Stimulated activated CD4-positive, alpha-beta T cell treated with anti-CD3 and anti-CD28 coated beads, TNF-alpha, amount 100 ng/mL, for 1 hour (primary cell): ENCODE results near the gene MGAT5.

ENCODE experiments used
- DNase-seq, 3 donors: peaks; one replicate each; pipeline ENCODE4 v3.0.0-alpha.2; 2020; ENCODE audit warnings: low read depth in 3 of 3, low spot score in 1 of 3

Gene MGAT5

GRCh38 chr2:134391751-134392160, 137.9 kb downstream of the MGAT5 start:
- no peak for DNase-seq

- no peak for DNase-seq
These were observed 138.7 kb downstream of the MGAT5 start for GRCh38 chr2:134392442-134393074.

- DNase-seq = no peak
These were observed 139.2 kb downstream of the MGAT5 start for GRCh38 chr2:134393075-134393461.

DNA sequence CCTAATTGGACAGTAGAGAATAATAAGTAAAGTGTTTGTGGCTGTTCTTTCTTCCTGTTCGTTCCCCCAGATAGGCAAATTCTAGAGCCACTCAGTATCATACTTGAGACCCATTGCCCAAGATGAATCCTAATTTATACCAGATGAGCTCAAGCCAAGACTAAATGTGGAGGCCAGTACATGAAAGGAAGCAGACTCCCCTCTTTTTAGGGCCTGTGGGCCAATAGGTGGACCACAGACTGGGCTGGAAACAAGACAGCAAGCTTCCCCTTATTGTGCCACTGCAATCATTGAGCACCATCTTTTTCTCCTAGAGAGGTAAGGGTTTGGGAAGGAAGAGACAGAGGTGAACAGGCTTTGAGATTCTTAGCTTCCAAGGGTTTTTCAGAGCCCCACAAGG, 141.9 kb downstream of the MGAT5 start:
- no peak for DNase-seq

DNA sequence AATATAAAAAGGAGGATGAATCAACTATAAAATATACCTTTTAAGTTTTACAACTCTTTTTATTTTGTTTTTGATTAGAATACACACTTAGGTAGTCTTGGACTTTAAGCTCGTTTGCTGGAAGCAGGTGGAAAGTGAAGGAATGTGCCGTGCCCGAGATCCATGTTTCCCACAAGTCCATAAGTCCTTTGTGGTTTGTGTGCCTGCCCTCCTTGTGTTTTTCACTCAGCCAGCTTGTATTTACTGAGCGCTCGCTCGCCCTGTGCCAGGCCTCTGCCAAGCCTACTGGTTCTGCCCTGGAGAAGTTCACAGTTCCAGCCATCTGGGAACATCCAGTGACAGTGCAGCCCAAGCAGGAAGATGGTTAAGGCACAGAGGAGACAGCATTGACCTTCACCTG, 142.6 kb downstream of the MGAT5 start:
- DNase-seq = no peak

DNA sequence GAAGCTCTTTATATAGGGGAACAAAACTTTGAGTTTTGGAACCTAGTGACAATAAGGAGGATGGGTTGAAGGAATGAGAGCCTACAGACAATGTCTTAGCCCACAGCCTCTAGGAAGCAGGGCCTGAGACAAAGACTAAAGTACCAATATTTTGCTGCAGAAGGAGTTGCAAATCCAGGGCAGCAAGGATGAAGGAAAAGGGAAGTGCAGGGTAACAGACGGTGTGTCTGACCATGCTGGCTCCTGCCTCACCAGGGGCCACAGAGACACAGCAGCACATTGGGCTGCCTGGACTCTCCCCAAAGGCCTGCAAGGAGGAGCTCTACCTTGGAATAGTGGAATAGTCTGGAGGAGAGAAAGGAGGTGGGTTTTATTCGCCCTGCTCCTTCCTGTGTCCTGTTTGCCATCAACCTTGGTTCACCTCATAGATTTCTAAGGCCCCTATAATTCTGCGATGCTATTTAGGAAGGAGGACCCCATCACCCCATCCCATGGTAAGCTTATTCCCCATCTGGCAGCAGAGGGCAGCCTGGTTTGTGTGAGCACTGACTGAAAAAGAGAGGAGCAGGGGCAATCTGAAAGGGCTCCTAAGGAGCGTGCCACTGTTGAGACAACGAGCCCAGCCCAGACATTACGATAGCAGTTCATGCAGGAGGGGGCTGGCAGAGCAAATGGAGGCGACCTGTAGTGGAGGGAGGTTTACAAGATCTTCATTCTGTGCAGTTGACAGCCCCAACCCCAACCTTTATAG, 143.4 kb downstream of the MGAT5 start:
- no peak for DNase-seq

- no peak for DNase-seq
These were observed 144.4 kb downstream of the MGAT5 start for GRCh38 chr2:134398300-134398699.

GRCh38 chr2:134399096-134399495, 145.2 kb downstream of the MGAT5 start:
- no peak for DNase-seq

DNA sequence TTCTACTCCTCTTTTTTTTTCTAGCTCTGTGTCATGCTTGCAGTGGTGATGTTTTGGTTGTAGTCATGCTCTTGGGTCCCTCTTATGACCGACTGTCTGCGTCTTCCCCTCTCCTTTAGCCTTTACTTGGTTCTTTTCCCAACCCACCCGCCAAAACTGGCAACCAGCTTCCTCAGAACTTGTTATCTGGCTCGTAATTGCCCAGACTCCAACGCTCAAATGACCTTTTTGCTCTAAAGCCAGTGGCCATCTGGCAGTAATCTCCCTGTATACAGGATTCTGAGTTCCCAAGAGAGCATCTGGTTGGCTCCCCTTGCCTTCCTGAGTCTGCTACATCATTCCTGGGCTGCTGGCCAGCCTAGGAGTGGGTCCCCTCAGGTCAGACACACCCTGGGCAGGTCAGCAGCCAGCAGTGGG, 147.2 kb downstream of the MGAT5 start:
- DNase-seq = no peak

- no peak for DNase-seq
These were observed 147.9 kb downstream of the MGAT5 start for GRCh38 chr2:134401789-134402188.

- no peak for DNase-seq
These were observed 148.5 kb downstream of the MGAT5 start for GRCh38 chr2:134402410-134402809.

- DNase-seq = no peak
These were observed 151.8 kb downstream of the MGAT5 start for GRCh38 chr2:134405611-134406081.

- DNase-seq = no peak
These were observed 152.4 kb downstream of the MGAT5 start for GRCh38 chr2:134406311-134406710.

DNA sequence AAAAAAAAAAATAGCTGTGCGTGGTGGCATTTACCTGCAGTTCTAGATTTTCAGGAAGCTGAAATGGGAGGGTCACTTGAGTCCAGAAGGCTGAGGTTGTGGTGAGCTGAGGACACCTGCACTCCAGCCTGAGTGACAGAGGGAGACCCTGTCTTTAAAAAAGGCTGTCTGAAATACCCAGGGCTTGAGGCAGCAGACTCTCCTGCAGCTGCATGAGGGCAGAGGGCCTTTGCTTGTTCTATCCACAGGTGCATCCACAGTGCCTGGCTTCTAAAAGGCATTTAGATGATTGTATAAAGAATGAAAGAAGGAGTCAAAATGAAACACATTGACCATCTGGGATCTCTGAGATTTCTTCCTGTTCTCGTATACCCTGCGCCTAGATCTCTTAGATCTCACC, 152.9 kb downstream of the MGAT5 start:
- no peak for DNase-seq

GRCh38 chr2:134407154-134407890, 153.4 kb downstream of the MGAT5 start:
- DNase-seq = no peak

- no peak for DNase-seq
These were observed 154.5 kb downstream of the MGAT5 start for GRCh38 chr2:134408386-134408785.

DNA sequence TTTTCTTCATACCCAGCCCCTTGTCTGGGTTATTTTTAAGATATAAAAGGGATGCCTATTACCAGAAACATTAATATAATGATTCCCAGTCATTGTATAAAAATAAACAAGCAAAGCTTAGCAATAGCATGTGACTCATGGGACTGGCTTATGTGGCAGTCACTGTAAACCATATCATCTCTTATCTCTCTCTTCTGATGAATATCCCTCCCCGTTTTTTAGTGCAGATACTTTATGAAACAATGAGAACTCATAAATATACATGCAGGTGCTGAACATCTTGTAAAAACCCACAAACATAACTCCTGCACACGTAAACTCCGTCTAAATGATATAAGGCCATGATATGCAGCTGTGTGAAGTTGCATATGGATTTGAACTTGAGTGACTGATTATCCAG, 154.9 kb downstream of the MGAT5 start:
- no peak for DNase-seq

DNA sequence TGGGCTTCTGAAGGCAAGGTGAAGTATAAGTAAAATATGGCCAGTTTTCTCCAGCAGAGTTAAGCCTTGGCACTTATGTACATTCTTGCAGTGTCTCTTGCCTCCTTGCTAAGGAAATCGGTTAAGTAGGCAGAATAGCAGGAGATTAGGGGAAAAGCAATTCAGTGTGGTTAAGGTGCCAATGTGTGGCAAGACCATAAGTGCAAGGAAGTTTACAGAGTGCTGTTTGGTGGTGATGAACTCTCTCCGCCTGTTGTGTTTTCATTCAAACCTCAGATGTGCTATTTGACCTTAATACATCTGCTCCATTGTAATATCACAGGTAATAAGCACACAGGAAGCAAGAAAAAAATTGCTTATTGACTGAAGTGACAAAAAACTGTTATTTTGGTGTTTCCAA, 156.1 kb downstream of the MGAT5 start:
- DNase-seq = no peak

- DNase-seq = no peak
These were observed 157.0 kb downstream of the MGAT5 start for GRCh38 chr2:134410831-134411231.

- no peak for DNase-seq
These were observed 157.5 kb downstream of the MGAT5 start for GRCh38 chr2:134411279-134411827.

DNA sequence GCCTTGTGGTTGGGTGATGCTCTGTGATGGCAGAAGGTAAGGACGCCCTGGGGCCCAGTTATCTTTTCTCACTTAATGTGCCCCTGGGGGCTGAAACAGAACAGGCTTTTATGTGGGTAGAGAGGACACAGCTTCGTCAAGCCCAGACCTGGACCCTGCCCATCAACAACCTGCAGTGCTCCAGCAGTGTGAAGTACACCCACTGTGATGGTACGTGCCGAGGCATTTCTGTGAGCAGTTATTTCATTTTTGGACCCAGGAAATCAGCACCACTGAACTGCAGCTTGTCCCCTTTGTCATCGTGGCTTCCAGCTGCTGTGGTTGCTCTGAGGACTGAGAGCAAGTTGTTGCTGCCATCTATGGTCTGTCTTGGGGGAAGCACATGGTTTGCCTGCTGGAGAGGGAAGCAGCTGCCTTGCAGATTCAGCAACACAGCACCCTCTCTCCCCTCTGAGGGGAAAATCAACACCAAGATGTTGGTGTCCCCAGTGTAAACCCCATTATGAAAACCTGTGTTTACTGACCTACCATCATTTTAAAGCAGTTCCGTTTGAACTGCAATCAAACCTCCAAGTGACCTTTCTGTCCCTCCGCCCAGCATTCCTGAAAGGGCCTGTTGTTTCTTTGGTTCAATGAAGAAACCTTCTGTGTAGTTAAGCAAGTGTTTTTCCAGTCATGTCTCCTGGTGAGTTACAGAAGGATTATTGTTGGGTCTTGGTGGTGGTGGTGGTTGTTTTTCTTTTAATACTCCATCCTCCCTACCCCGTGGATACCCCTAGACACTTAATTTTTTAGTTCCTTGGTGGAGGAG, 158.2 kb downstream of the MGAT5 start:
- peak; percentile 34 to 51 (median 35) for DNase-seq
